Tibial nerve (tissue), 4 donors: Measurements from ENCODE around the gene EFCAB6. TPM values are rescaled to one million over a fixed set of nuclear protein-coding genes. Genes with fewer than 3 reads are reported as not detected.

ENCODE experiments used
- DNase-seq, 2 donors: peaks; one replicate each; pipeline ENCODE4 v3.0.0-alpha.2; 2019; ENCODE audit warnings: low spot score in 2 of 2
- H3K27ac ChIP-seq, 4 donors: fragments of 200-600 bp; sonication (generic) in 3 of 4; one replicate each; pipeline ENCODE4 v1.5.1; 2017 to 2019; ENCODE audit warnings: mild to moderate bottlenecking in 1 of 4
- H3K27me3 ChIP-seq, 2 donors: fragments of 200-600 bp; sonication (generic) in 1 of 2; one replicate each; pipeline versions ENCODE4 v1.5.1 to v1.6.0; 2017 to 2019
- H3K36me3 ChIP-seq, 3 donors: fragments of 200-600 bp; sonication (generic); one replicate each; pipeline ENCODE4 v1.5.1; 2018 to 2019
- H3K4me1 ChIP-seq, 4 donors: fragments of 200-600 bp; sonication (generic) in 3 of 4; one replicate each; pipeline ENCODE4 v1.5.1; 2017 to 2019
- H3K4me3 ChIP-seq, 4 donors: fragments of 200-600 bp; sonication (generic) in 3 of 4; one replicate each; pipeline ENCODE4 v1.5.1; 2017 to 2019; ENCODE audit warnings: mild to moderate bottlenecking in 1 of 4, moderate library complexity in 1 of 4
- H3K9me3 ChIP-seq, 4 donors: fragments of 200-600 bp; sonication (generic) in 3 of 4; one replicate each; pipeline ENCODE4 v1.5.1; 2017 to 2019
- CTCF ChIP-seq, 5 experiments: fragments of 200-600 bp in 3 of 5; fragments of 450-650 bp in 2 of 5; sonication (generic) in 3 of 5; IDR thresholded peaks; one replicate each; pipeline ENCODE4 v1.5.1; 2016 to 2019; ENCODE audit warnings: antibody characterized with exemption in 5 of 5, mild to moderate bottlenecking in 3 of 5, moderate library complexity in 2 of 5
- EP300 ChIP-seq, 2 donors: sonication (generic); formaldehyde crosslinking; IDR thresholded peaks; one replicate each; pipeline ENCODE4 v1.6.1; 2017; ENCODE audit warnings: antibody characterized with exemption in 2 of 2, mild to moderate bottlenecking in 1 of 2
- POLR2A ChIP-seq, 2 donors: fragments of 450-650 bp; IDR thresholded peaks; one replicate each; pipeline ENCODE4 v1.6.1; 2017; ENCODE audit warnings: antibody characterized with exemption in 2 of 2, mild to moderate bottlenecking in 2 of 2, moderate library complexity in 2 of 2
- WGBS, 2 donors: methylation state at CpG; one replicate each; pipeline ENCODE4 v1.1.5; 2018; 5-methylcytosine and 5-hydroxymethylcytosine counted together
- total RNA-seq, 4 donors: library from RNA; depleted of rRNA; stranded (reverse); fragments of >200 nt; gene quantifications; one replicate each; pipeline ENCODE4 v1.1.0, GENCODE V29; 2016

Gene EFCAB6
- total RNA-seq, 4 donors from 2014 or later = 3.3 to 9.2 (median 6.8) TPM

GRCh38 chr22:43570531-43571165 is 241.5 kb downstream of the EFCAB6 start:
- Histone ChIP-seq H3K4me3 (no peak overlapping the region), H3K27me3 (no peaks in the 10 kb centered on the region), H3K36me3 (peaks cover 0 to 9% (median 0%) of the 10 kb centered on the region in 3 donors), H3K27ac (no peak overlapping the region), H3K9me3 (no peaks in the 10 kb centered on the region), H3K4me1 (no peaks in the 10 kb centered on the region)
- DNase-seq = no peak
- TF ChIP-seq CTCF (IDR thresholded peaks at IDR 0.05) (no peak), POLR2A (IDR thresholded peaks at IDR 0.05) (no peak), EP300 (IDR thresholded peaks at IDR 0.05) (no peak)
- WGBS, 2 donors = 55 to 62% methylated on average over 10 to 14 of the region's 14 CpGs

- WGBS, 2 donors = 86 to 87% methylated on average over 6 of the region's 6 CpGs
- no peak for DNase-seq
Observed at GRCh38 chr22:43569111-43569510, 243.0 kb downstream of the EFCAB6 start.

GRCh38 chr22:43567691-43568324 is 244.3 kb downstream of the EFCAB6 start:
- no peak overlapping the region for H3K4me3 ChIP-seq
- TF ChIP-seq POLR2A (IDR thresholded peaks at IDR 0.05) = no peak
- no peak for TF ChIP-seq CTCF (IDR thresholded peaks at IDR 0.05)
- H3K27me3 ChIP-seq = no peaks in the 10 kb centered on the region
- 35 to 54% methylated on average over 8 of the region's 8 CpGs for WGBS, 2 donors
- no peak overlapping the region for H3K27ac ChIP-seq
- DNase-seq = no peak
- H3K36me3 ChIP-seq = peaks cover 0 to 9% (median 0%) of the 10 kb centered on the region in 3 donors
- H3K4me1 ChIP-seq = no peaks in the 10 kb centered on the region
- no peaks in the 10 kb centered on the region for H3K9me3 ChIP-seq

More at GRCh38 chr22:43569111-43569510, 243.0 kb downstream of the EFCAB6 start:
- Histone ChIP-seq H3K36me3 (peaks cover 0 to 9% (median 0%) of the 10 kb centered on the region in 3 donors), H3K9me3 (no peaks in the 10 kb centered on the region), H3K27me3 (no peaks in the 10 kb centered on the region), H3K4me3 (no peak overlapping the region), H3K4me1 (no peaks in the 10 kb centered on the region), H3K27ac (no peak overlapping the region)
- TF ChIP-seq EP300 (IDR thresholded peaks at IDR 0.05) (no peak), POLR2A (IDR thresholded peaks at IDR 0.05) (no peak), CTCF (IDR thresholded peaks at IDR 0.05) (no peak)

- no peaks in the 10 kb centered on the region for H3K9me3 ChIP-seq
- no peaks in the 10 kb centered on the region for H3K4me1 ChIP-seq
- DNase-seq = no peak
- no peak overlapping the region for H3K27ac ChIP-seq
- H3K36me3 ChIP-seq = peaks cover 0 to 3% (median 0%) of the 10 kb centered on the region in 3 donors
- no peak for TF ChIP-seq CTCF (IDR thresholded peaks at IDR 0.05)
- no peak for TF ChIP-seq EP300 (IDR thresholded peaks at IDR 0.05)
- TF ChIP-seq POLR2A (IDR thresholded peaks at IDR 0.05) = no peak
- H3K27me3 ChIP-seq = no peaks in the 10 kb centered on the region
- 69 to 76% methylated on average over 9 of the region's 9 CpGs for WGBS, 2 donors
- no peak overlapping the region for H3K4me3 ChIP-seq
Observed at GRCh38 chr22:43566561-43567332, 245.4 kb downstream of the EFCAB6 start.

- H3K4me3 ChIP-seq = no peak overlapping the region
- no peaks in the 10 kb centered on the region for H3K9me3 ChIP-seq
- WGBS, 2 donors = 56 to 72% methylated on average over 9 of the region's 9 CpGs
- no peak overlapping the region for H3K27ac ChIP-seq
- no peaks in the 10 kb centered on the region for H3K27me3 ChIP-seq
- no peaks in the 10 kb centered on the region for H3K4me1 ChIP-seq
- no peak for DNase-seq
- no peaks in the 10 kb centered on the region for H3K36me3 ChIP-seq
- TF ChIP-seq CTCF (IDR thresholded peaks at IDR 0.05) = no peak
- no peak for TF ChIP-seq POLR2A (IDR thresholded peaks at IDR 0.05)
- no peak for TF ChIP-seq EP300 (IDR thresholded peaks at IDR 0.05)
Observed at GRCh38 chr22:43566021-43566420, 246.1 kb downstream of the EFCAB6 start.
